ENCODE results near the gene MARCHF3.

DNA sequence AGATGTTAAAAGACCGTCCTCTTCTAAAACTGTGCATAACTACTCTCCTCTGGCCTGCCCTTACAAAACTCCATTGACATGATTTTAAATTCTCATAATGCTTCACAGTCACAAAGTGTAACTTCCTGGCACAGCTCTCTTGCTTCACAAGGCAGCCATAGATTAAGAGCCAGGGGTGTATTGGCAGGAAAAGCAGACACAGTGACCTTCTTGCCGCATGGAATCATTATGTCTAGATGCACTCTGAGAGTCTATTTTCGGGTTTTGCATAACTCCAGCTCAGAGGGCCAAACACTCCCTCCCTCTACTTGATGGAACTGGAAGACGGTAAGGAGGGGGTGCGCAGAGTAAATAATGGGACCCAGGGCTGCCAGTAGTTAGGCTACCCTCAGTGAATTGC is 110.1 kb downstream of the MARCHF3 start:
- TF ChIP-seq RBM39 (IDR thresholded peaks at IDR 0.05; ENCODE audit: low read depth, low read length, poor library complexity, severe bottlenecking) (no peak), BHLHE40 (IDR thresholded peaks at IDR 0.05; ENCODE audit: low read length) (no peak), ZNF784 (CRISPR knock-in tag; IDR thresholded peaks at IDR 0.05; ENCODE audit: borderline replicate concordance) (no peak), RFX5 (IDR thresholded peaks at IDR 0.05; ENCODE audit: low read depth, low read length) (no peak), MXI1 (IDR thresholded peaks at IDR 0.05; ENCODE audit: borderline replicate concordance, low read depth, low read length) (no peak), RARG (CRISPR knock-in tag; IDR thresholded peaks at IDR 0.05; ENCODE audit: low read depth) (no peak)
